ENCODE results near the gene DERL3. TPM values are rescaled to one million over a fixed set of nuclear protein-coding genes. Genes with fewer than 3 reads are reported as not detected.
A peak's percentile ranks its signal among the peaks of the same experiment; 100 is the strongest.
"Not testable (repeated sequence)": the region's sequence is repeated elsewhere in the genome, so short reads cannot be mapped to it uniquely, and the experiment has no call there.

Gene DERL3
- total RNA-seq, 4 donors from 2014 or later, result 1.9 to 20.0 (median 3.1) TPM

DNA sequence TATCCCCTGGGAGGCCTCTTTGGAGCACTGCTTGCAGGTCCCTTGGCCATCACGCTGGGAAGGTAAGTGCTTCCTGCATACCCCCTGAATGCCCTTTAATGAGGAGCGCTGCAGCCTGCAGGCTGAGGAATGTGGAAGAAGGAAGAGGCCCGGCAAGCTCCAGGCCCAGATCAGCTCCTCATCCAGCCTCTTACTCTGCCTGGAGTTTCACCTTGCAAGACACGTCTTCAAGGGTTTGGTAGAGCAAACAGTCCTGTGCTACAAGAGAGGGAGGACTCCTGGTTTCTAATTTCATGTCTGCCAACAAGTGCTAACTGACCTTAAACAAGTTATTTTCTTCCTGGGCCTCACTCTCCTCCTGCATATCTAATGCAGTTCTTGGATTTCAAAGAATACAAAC lies 29.8 kb upstream of the DERL3 start:
- DNase-seq, result no peak
- Histone ChIP-seq H3K27ac (no peak overlapping the region), H3K9me3 (no peaks in the 10 kb centered on the region), H3K4me3 (no peak overlapping the region), H3K4me1 (no peaks in the 10 kb centered on the region), H3K36me3 (peaks cover 0 to 3% (median 0%) of the 10 kb centered on the region in 4 donors), H3K27me3 (no peaks in the 10 kb centered on the region)
- intact Hi-C loops (cut with DNase I; ENCODE audit: low total_unique reads), result no loop called here
- 94% methylated on average over 4 of the region's 4 CpGs; no CpG with 5 or more reads in 1 of the 2 donors for WGBS, 2 donors (ENCODE audit: low coverage in 1 of 2)
- in situ Hi-C loops (cut with MboI; ENCODE audit: low pct_ligation_motif_present in 1 of 4, low pct_unique_long_range_greater_than_20kb in 1 of 4, low sequenced_read_pairs in 3 of 4), result no loop called here
- TF ChIP-seq EP300 (IDR thresholded peaks at IDR 0.05; ENCODE audit: low read depth) (no peak), POLR2AphosphoS5 (IDR thresholded peaks at IDR 0.05) (no peak), POLR2A (IDR thresholded peaks at IDR 0.05) (no peak)
- TF ChIP-seq, protein P1, sequence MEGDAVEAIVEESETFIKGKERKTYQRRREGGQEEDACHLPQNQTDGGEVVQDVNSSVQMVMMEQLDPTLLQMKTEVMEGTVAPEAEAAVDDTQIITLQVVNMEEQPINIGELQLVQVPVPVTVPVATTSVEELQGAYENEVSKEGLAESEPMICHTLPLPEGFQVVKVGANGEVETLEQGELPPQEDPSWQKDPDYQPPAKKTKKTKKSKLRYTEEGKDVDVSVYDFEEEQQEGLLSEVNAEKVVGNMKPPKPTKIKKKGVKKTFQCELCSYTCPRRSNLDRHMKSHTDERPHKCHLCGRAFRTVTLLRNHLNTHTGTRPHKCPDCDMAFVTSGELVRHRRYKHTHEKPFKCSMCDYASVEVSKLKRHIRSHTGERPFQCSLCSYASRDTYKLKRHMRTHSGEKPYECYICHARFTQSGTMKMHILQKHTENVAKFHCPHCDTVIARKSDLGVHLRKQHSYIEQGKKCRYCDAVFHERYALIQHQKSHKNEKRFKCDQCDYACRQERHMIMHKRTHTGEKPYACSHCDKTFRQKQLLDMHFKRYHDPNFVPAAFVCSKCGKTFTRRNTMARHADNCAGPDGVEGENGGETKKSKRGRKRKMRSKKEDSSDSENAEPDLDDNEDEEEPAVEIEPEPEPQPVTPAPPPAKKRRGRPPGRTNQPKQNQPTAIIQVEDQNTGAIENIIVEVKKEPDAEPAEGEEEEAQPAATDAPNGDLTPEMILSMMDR (IDR thresholded peaks at IDR 0.05), result no peak

DNA sequence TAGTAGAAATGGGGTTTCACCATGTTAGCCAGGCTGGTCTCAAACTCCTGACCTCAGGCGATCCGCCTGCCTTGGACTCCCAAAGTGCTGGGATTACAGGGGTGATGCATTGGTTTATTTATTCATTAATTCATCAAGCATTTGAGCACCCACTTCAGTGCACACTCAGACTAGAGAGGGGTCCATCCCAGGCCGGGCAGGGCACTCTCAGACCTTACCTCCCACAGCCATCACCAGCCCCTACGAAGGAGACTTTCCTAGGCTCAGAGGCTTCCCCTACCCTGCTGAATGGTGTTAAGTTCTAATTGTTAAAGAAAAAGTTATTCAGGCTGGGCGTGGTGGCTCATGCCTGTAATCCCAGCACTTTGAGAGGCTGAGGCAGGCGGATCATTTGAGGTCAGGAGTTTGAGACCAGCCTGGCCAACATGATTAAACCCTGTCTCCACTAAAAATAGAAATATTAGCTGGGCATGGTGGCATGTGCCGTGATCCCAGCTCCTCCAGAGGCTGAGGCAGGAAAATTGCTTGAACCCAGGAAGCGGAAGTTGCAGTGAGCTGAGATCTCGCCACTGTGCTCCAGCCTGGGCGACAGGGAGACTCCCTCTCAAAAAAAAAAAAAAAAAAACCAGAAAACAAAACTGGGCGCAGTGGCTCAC lies 25.8 kb upstream of the DERL3 start:
- H3K27me3 ChIP-seq; H3K27ac ChIP-seq; H3K9me3 ChIP-seq; H3K4me1 ChIP-seq; intact Hi-C loops (cut with DNase I; ENCODE audit: low total_unique reads); in situ Hi-C loops (cut with MboI; ENCODE audit: low pct_ligation_motif_present in 1 of 4, low pct_unique_long_range_greater_than_20kb in 1 of 4, low sequenced_read_pairs in 3 of 4); H3K4me3 ChIP-seq; H3K36me3 ChIP-seq; DNase-seq: not testable (repeated sequence)
- WGBS, 2 donors (ENCODE audit: low coverage in 1 of 2), result 77 to 80% methylated on average over 6 to 9 of the region's 11 CpGs

DNA sequence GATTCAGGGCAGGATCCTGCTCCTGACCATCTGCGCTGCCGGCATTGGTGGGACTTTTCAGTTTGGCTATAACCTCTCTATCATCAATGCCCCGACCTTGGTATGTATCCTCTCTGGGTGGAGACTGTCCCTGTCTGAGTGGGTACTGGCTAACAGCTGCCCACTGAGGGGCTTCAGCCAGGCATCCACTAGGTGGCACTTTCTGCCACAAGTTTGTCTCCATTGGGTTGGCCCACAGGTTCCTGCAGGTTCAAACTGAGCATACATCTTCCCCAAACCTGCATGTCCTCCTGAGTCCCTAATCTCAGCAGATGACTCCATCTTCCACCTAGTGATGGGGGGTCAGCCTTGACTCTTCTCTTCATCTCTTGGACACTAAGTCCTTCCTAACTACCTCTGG lies 23.3 kb upstream of the DERL3 start:
- Histone ChIP-seq H3K27ac (no peak overlapping the region), H3K4me1 (peaks cover 0 to 15% (median 9%) of the 10 kb centered on the region in 4 donors), H3K27me3 (no peaks in the 10 kb centered on the region), H3K9me3 (no peaks in the 10 kb centered on the region), H3K4me3 (no peak overlapping the region), H3K36me3 (no peaks in the 10 kb centered on the region)
- in situ Hi-C loops (cut with MboI; ENCODE audit: low pct_ligation_motif_present in 1 of 4, low pct_unique_long_range_greater_than_20kb in 1 of 4, low sequenced_read_pairs in 3 of 4) (no loop called here), intact Hi-C loops (cut with DNase I; ENCODE audit: low total_unique reads) (no loop called here)
- DNase-seq, result no peak
- 83% methylated on average over 3 of the region's 3 CpGs; no CpG with 5 or more reads in 1 of the 2 donors for WGBS, 2 donors (ENCODE audit: low coverage in 1 of 2)
- TF ChIP-seq, protein P1 (IDR thresholded peaks at IDR 0.05), result peak in 2 of 5 experiments; percentile 41 to 42
- TF ChIP-seq POLR2A (IDR thresholded peaks at IDR 0.05) (no peak), EP300 (IDR thresholded peaks at IDR 0.05; ENCODE audit: low read depth) (no peak), POLR2AphosphoS5 (IDR thresholded peaks at IDR 0.05) (no peak)

DNA sequence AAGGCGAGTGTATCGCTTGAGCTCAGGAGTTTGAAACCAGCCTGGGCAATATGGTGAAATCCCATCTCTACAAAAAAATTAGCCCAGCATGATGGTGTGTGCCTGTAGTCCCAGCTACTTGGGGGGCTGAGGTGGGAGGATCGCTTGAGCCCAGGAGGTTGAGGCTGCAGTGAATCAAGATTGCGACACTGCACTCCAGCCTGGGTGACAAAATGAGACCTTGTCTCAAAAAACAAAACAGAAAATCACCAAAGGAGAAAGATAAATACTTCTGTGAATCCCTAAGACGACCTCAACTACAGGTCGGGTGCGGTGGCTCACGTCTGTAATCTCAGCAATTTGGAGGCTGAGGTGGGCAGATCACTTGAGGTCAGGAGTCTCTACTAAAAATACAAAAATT lies 21.4 kb upstream of the DERL3 start:
- 91 to 100% methylated on average over 3 to 8 of the region's 8 CpGs for WGBS, 2 donors (ENCODE audit: low coverage in 1 of 2)
- H3K27ac ChIP-seq; H3K4me3 ChIP-seq; H3K9me3 ChIP-seq; H3K36me3 ChIP-seq; intact Hi-C loops (cut with DNase I; ENCODE audit: low total_unique reads); in situ Hi-C loops (cut with MboI; ENCODE audit: low pct_ligation_motif_present in 1 of 4, low pct_unique_long_range_greater_than_20kb in 1 of 4, low sequenced_read_pairs in 3 of 4); H3K27me3 ChIP-seq; DNase-seq: not testable (repeated sequence)
- peaks cover 0 to 23% (median 16%) of the 10 kb centered on the region in 4 donors for H3K4me1 ChIP-seq

DNA sequence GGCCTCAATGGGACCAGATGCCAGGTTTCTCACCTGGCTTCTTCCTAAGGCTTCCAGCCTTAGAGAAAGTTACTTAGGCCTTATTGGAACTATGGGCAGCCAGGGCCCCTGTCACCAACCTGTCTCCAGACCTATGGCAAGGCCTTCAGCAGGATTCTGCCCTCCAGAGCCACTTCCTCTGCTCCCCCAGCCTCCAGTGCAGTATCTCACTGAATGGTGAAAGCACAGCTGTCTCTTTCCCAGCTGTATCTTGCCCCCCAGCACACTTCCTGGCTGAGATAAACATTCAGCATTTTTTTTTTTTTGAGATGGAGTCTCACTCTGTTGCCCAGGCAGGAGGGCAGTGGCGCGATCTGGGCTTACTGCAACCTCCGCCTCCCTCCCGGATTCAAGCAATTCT lies 20.4 kb upstream of the DERL3 start:
- 88 to 95% methylated on average over 4 of the region's 4 CpGs for WGBS, 2 donors (ENCODE audit: low coverage in 1 of 2)
- H3K9me3 ChIP-seq, result no peaks in the 10 kb centered on the region
- peaks cover 0 to 23% (median 16%) of the 10 kb centered on the region in 4 donors for H3K4me1 ChIP-seq
- H3K36me3 ChIP-seq, result no peaks in the 10 kb centered on the region
- H3K4me3 ChIP-seq, result no peak overlapping the region
- intact Hi-C loops (cut with DNase I; ENCODE audit: low total_unique reads) (no loop called here), in situ Hi-C loops (cut with MboI; ENCODE audit: low pct_ligation_motif_present in 1 of 4, low pct_unique_long_range_greater_than_20kb in 1 of 4, low sequenced_read_pairs in 3 of 4) (no loop called here)
- H3K27me3 ChIP-seq, result no peaks in the 10 kb centered on the region
- H3K27ac ChIP-seq, result no peak overlapping the region
- no peak for DNase-seq
- TF ChIP-seq EP300 (IDR thresholded peaks at IDR 0.05; ENCODE audit: low read depth) (no peak), POLR2AphosphoS5 (IDR thresholded peaks at IDR 0.05) (no peak)
- TF ChIP-seq, protein P1 (IDR thresholded peaks at IDR 0.05), result no peak

All from transverse colon (tissue), 4 donors.